Neural progenitor cell (in vitro differentiated cells): ENCODE data around the gene STAG1. TPM values are rescaled to one million over a fixed set of nuclear protein-coding genes. Genes with fewer than 3 reads are reported as not detected.

Experiments
- DNase-seq: peaks from one replicate; pipeline ENCODE4 v3.0.0-alpha.2; 2016; ENCODE audit warnings: low spot score
- H2AFZ ChIP-seq: fragments of 200-600 bp; sonication (generic); replicated peaks from 2 replicates; pipeline ENCODE4 v1.6.1; 2016; ENCODE audit warnings: antibody characterized with exemption
- H3F3A ChIP-seq: fragments of 200-600 bp; sonication (generic); 2 replicates; pipeline ENCODE4 v1.6.1; 2016; ENCODE audit warnings: antibody characterized with exemption, low read depth
- H3K27ac ChIP-seq: fragments of 200-600 bp; sonication (generic); 2 replicates; pipeline ENCODE4 v1.5.1; 2016; ENCODE audit warnings: mild to moderate bottlenecking
- H3K27me3 ChIP-seq: fragments of 200-600 bp; sonication (generic); 2 replicates; pipeline ENCODE4 v1.6.1; 2016; ENCODE audit warnings: mild to moderate bottlenecking, moderate library complexity
- H3K36me3 ChIP-seq: fragments of 200-600 bp; sonication (generic); 2 replicates; pipeline ENCODE4 v1.5.1; 2016
- H3K4me1 ChIP-seq: fragments of 200-600 bp; sonication (generic); 2 replicates; pipeline ENCODE4 v1.6.1; 2016; ENCODE audit warnings: mixed run types
- H3K4me2 ChIP-seq: fragments of 200-600 bp; sonication (generic); 2 replicates; pipeline ENCODE4 v1.6.1; 2016
- H3K4me3 ChIP-seq: fragments of 200-600 bp; sonication (generic); 2 replicates; pipeline ENCODE4 v1.5.1; 2016
- H3K79me2 ChIP-seq: fragments of 200-600 bp; sonication (generic); 2 replicates; pipeline ENCODE4 v1.6.1; 2016; ENCODE audit warnings: low read depth
- H3K9ac ChIP-seq: fragments of 200-600 bp; sonication (generic); 2 replicates; pipeline ENCODE4 v1.6.1; 2016
- H3K9me3 ChIP-seq: fragments of 200-600 bp; sonication (generic); 2 replicates; pipeline ENCODE4 v1.5.1; 2016; ENCODE audit warnings: low read depth
- H4K20me1 ChIP-seq: fragments of 200-600 bp; sonication (generic); 2 replicates; pipeline ENCODE4 v1.6.1; 2016; ENCODE audit warnings: low read depth
- H3K27ac Mint-ChIP-seq: 3 replicates; pipeline ENCODE4 v1.8.0; 2021; ENCODE audit warnings: mixed read lengths
- H3K27me3 Mint-ChIP-seq: 2 replicates; pipeline ENCODE4 v1.8.0; 2022; ENCODE audit warnings: low read depth, mild to moderate bottlenecking, inconsistent platforms, moderate library complexity, mixed read lengths; ENCODE audit not compliant: insufficient read depth
- H3K36me3 Mint-ChIP-seq: 3 replicates; pipeline ENCODE4 v1.8.0; 2021; ENCODE audit warnings: mixed read lengths
- H3K4me1 Mint-ChIP-seq: 3 replicates; pipeline ENCODE4 v1.8.0; 2021; ENCODE audit warnings: mixed read lengths
- H3K4me3 Mint-ChIP-seq: 3 replicates; pipeline ENCODE4 v1.8.0; 2021; ENCODE audit warnings: mild to moderate bottlenecking, moderate library complexity, mixed read lengths
- H3K9me3 Mint-ChIP-seq: 3 replicates; pipeline ENCODE4 v1.8.0; 2020; ENCODE audit warnings: mixed read lengths
- CTCF ChIP-seq: fragments of 200-600 bp; sonication (generic); IDR thresholded peaks from 2 replicates; pipeline ENCODE4 v1.5.1; 2017; ENCODE audit warnings: antibody characterized with exemption, mild to moderate bottlenecking
- EZH2 ChIP-seq: fragments of 200-600 bp; sonication (generic); IDR thresholded peaks from 2 replicates; pipeline ENCODE4 v1.6.1; 2017; ENCODE audit warnings: antibody characterized with exemption, mild to moderate bottlenecking, moderate library complexity
- EZH2phosphoT487 ChIP-seq: fragments of 200-600 bp; sonication (generic); IDR thresholded peaks from 2 replicates; pipeline ENCODE4 v1.6.1; 2017; ENCODE audit warnings: antibody characterized with exemption
- total RNA-seq: library from RNA; depleted of rRNA; stranded (reverse); fragments of >200 nt; gene quantifications from 2 replicates; pipeline ENCODE4 v1.2.3, GENCODE V29; 2015; ENCODE audit warnings: low replicate concordance

STAG1 gene
- total RNA-seq, 1 donor from 2014 or later = 38.3 TPM

- Mint-ChIP-seq H3K4me3 (no peak overlapping the region), H3K36me3 (no peaks in the 10 kb centered on the region), H3K9me3 (no peaks in the 10 kb centered on the region), H3K27me3 (peaks cover 11% of the 10 kb centered on the region), H3K27ac (peak overlapping the region; percentile 92), H3K4me1 (peaks cover 78% of the 10 kb centered on the region)
- Histone ChIP-seq H3F3A (no peaks in the 10 kb centered on the region), H3K4me3 (no peak overlapping the region), H4K20me1 (no peaks in the 10 kb centered on the region), H2AFZ (no peak overlapping the region), H3K4me1 (peaks cover 22% of the 10 kb centered on the region), H3K27me3 (no peaks in the 10 kb centered on the region), H3K36me3 (no peaks in the 10 kb centered on the region), H3K9ac (no peak overlapping the region), H3K79me2 (no peaks in the 10 kb centered on the region), H3K9me3 (no peaks in the 10 kb centered on the region), H3K4me2 (no peak overlapping the region), H3K27ac (no peak overlapping the region)
- no peak for TF ChIP-seq EZH2phosphoT487
- no peak for DNase-seq
Measured at GRCh38 chr3:136789976-136790375, 37.8 kb upstream of the STAG1 start.

GRCh38 chr3:136788154-136788553, 36.0 kb upstream of the STAG1 start:
- no peak overlapping the region for H3K4me2 ChIP-seq
- H3K36me3 ChIP-seq = no peaks in the 10 kb centered on the region
- no peaks in the 10 kb centered on the region for H3K79me2 ChIP-seq
- H3K9me3 ChIP-seq = no peaks in the 10 kb centered on the region
- H3K4me1 ChIP-seq = peaks cover 19% of the 10 kb centered on the region
- TF ChIP-seq EZH2 = no peak
- TF ChIP-seq EZH2phosphoT487 = no peak
- TF ChIP-seq CTCF = no peak
- no peaks in the 10 kb centered on the region for H3F3A ChIP-seq
- no peak overlapping the region for H3K9ac ChIP-seq
- H3K27me3 Mint-ChIP-seq = peaks cover 13% of the 10 kb centered on the region
- H3K4me1 Mint-ChIP-seq = peaks cover 82% of the 10 kb centered on the region
- no peak overlapping the region for H3K4me3 ChIP-seq
- H3K9me3 Mint-ChIP-seq = no peaks in the 10 kb centered on the region
- DNase-seq = no peak
- no peak overlapping the region for H3K4me3 Mint-ChIP-seq
- peak overlapping the region; percentile 29 for H3K27ac Mint-ChIP-seq
- no peaks in the 10 kb centered on the region for H3K27me3 ChIP-seq
- no peak overlapping the region for H3K27ac ChIP-seq
- H4K20me1 ChIP-seq = no peaks in the 10 kb centered on the region
- H2AFZ ChIP-seq = no peak overlapping the region
- H3K36me3 Mint-ChIP-seq = no peaks in the 10 kb centered on the region

GRCh38 chr3:136787349-136787748, 35.2 kb upstream of the STAG1 start:
- Histone ChIP-seq H3K9ac (no peak overlapping the region), H4K20me1 (no peaks in the 10 kb centered on the region), H3K27me3 (no peaks in the 10 kb centered on the region), H3K4me3 (no peak overlapping the region), H3K79me2 (no peaks in the 10 kb centered on the region), H3K4me1 (peaks cover 11% of the 10 kb centered on the region), H3K4me2 (no peak overlapping the region), H3K27ac (no peak overlapping the region), H2AFZ (no peak overlapping the region), H3F3A (no peaks in the 10 kb centered on the region), H3K9me3 (no peaks in the 10 kb centered on the region), H3K36me3 (no peaks in the 10 kb centered on the region)
- Mint-ChIP-seq H3K27me3 (peaks cover 12% of the 10 kb centered on the region), H3K27ac (peak overlapping the region; percentile 85), H3K9me3 (no peaks in the 10 kb centered on the region), H3K4me3 (peak overlapping the region; percentile 22), H3K4me1 (peaks cover 77% of the 10 kb centered on the region), H3K36me3 (no peaks in the 10 kb centered on the region)
- DNase-seq = no peak
- TF ChIP-seq EZH2phosphoT487 (no peak), CTCF (no peak), EZH2 (no peak)

GRCh38 chr3:136783708-136784191, 31.6 kb upstream of the STAG1 start:
- H3K4me1 Mint-ChIP-seq = peaks cover 57% of the 10 kb centered on the region
- H3K27ac ChIP-seq = no peak overlapping the region
- DNase-seq = no peak

More at GRCh38 chr3:136783708-136784191, 31.6 kb upstream of the STAG1 start:
- peak overlapping the region; percentile 74 for H3K27ac Mint-ChIP-seq
- Histone ChIP-seq H2AFZ (peak overlapping the region; percentile 57), H3K9me3 (no peaks in the 10 kb centered on the region), H3K79me2 (no peaks in the 10 kb centered on the region), H4K20me1 (no peaks in the 10 kb centered on the region), H3K4me3 (no peak overlapping the region), H3K4me1 (peaks cover 10% of the 10 kb centered on the region), H3F3A (no peaks in the 10 kb centered on the region), H3K9ac (no peak overlapping the region), H3K36me3 (no peaks in the 10 kb centered on the region), H3K27me3 (no peaks in the 10 kb centered on the region), H3K4me2 (no peak overlapping the region)
- TF ChIP-seq EZH2phosphoT487 = no peak
- TF ChIP-seq CTCF = no peak
- TF ChIP-seq EZH2 = no peak
- no peak overlapping the region for H3K4me3 Mint-ChIP-seq
- peaks cover 10% of the 10 kb centered on the region for H3K27me3 Mint-ChIP-seq
- no peaks in the 10 kb centered on the region for H3K9me3 Mint-ChIP-seq
- H3K36me3 Mint-ChIP-seq = peaks cover 3% of the 10 kb centered on the region
